ENCODE results near the gene PDXK. TPM values are rescaled to one million over a fixed set of nuclear protein-coding genes. Genes with fewer than 3 reads are reported as not detected.

The PDXK gene
- total and polyA plus RNA-seq, 2 of the 8 experiments (the other 6 are each of a cell fraction or from before 2014, with no cell fraction given) = 78.0 to 112 TPM

DNA sequence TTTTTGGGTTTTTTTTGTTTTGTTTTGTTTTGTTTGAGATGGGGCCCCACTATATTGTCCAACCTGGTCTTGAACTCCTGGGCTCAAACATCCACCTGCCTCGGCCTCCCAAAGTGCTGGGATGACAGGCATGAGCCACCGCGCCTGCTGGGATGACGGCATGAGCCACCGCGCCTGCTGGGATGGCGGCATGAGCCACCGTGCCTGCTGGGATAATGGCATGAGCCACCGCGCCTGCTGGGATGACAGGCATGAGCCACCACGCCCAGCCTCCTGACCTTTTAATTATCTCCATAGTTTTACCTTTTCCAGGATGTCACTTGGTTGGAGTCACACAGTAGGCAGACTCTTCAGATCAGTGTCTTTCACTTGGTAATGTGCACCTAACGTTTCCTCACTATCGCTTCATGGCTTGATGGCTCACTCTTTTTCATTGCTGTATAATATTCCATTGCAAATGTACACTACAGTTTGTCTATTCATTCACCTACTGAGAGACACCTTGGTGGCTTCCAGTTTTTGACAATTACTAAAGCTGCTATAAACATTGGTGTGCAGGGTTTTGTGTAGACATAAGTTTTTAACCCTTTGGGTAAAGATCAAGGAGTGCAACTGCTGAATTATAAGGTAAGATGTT lies 10.1 kb upstream of the PDXK start:
- Histone ChIP-seq H4K8ac (ENCODE audit: extremely low read depth, insufficient read depth, low read length) (no peak overlapping the region), H2BK20ac (ENCODE audit: low read length) (no peak overlapping the region), H2BK15ac (ENCODE audit: low read length) (no peak overlapping the region), H2BK120ac (replicated peaks; ENCODE audit: low read depth, low read length) (no peak overlapping the region), H3K4me3 (ENCODE audit: extremely low read depth in 1 of 4, insufficient read depth in 2 of 4, low read depth in 3 of 4, low read length in 4 of 4) (no peak overlapping the region), H2BK5ac (ENCODE audit: low read depth, low read length) (no peak overlapping the region), H2AFZ (ENCODE audit: low read length) (no peak overlapping the region), H3K56ac (replicated peaks; ENCODE audit: insufficient read length, low read depth, low read length) (no peak overlapping the region), H3K23me2 (ENCODE audit: low read depth, low read length) (no peaks in the 10 kb centered on the region), H3K36me3 (ENCODE audit: control insufficient read depth in 2 of 4, insufficient read depth in 4 of 4, low read length in 3 of 4) (no peaks in the 10 kb centered on the region), H4K20me1 (replicated peaks in 1 of 2; ENCODE audit: control insufficient read depth in 1 of 2, insufficient read depth in 2 of 2, low read length in 2 of 2) (no peaks in the 10 kb centered on the region), H3K79me2 (ENCODE audit: control insufficient read depth in 1 of 2, insufficient read depth in 2 of 2, low read length in 2 of 2) (no peaks in the 10 kb centered on the region), H3K18ac (ENCODE audit: extremely low read depth, low read length) (no peak overlapping the region), H3K27ac (ENCODE audit: low read depth, low read length) (no peak overlapping the region), H2BK12ac (ENCODE audit: low read depth, low read length) (no peak overlapping the region), H3K79me1 (ENCODE audit: low read depth, low read length) (no peaks in the 10 kb centered on the region), H3K4ac (replicated peaks; ENCODE audit: insufficient read length, low read depth, low read length) (no peak overlapping the region), H4K91ac (replicated peaks; ENCODE audit: insufficient read length, low read length) (no peak overlapping the region), H3K9me3 (ENCODE audit: insufficient read depth in 2 of 2, low read depth in 1 of 2, low read length in 1 of 2) (no peaks in the 10 kb centered on the region), H3K14ac (ENCODE audit: insufficient read length) (no peak overlapping the region), H3K9ac (replicated peaks in 1 of 4; ENCODE audit: extremely low read depth in 1 of 4, low read depth in 3 of 4, low read length in 3 of 4) (no peak overlapping the region), H3K4me1 (replicated peaks in 1 of 4; ENCODE audit: control insufficient read depth in 3 of 4, insufficient read depth in 4 of 4, low read length in 3 of 4) (peaks cover 0 to 6% (median 4%) of the 10 kb centered on the region in 4 experiments; a peak in 5 of 7 replicates), H3K27me3 (replicated peaks in 1 of 4; ENCODE audit: control insufficient read depth in 3 of 4, extremely low read depth in 1 of 4, insufficient read depth in 3 of 4, low read length in 3 of 4) (no peaks in the 10 kb centered on the region), H3K4me2 (ENCODE audit: insufficient read depth in 1 of 2, low read depth in 2 of 2, low read length in 2 of 2) (no peak overlapping the region), H3K23ac (ENCODE audit: insufficient read length) (no peak overlapping the region), H2AK5ac (ENCODE audit: low read depth, low read length) (no peak overlapping the region), H4K5ac (ENCODE audit: insufficient read length, low read depth, low read length) (no peak overlapping the region)
- no peak for DNase-seq (ENCODE audit: low read depth in 1 of 2, low spot score in 2 of 2)
- POLR2A ChIA-PET (ENCODE audit: partially characterized antibody) = no interaction called here
- 92% methylated on average over 12 of the region's 13 CpGs; no CpG with 5 or more reads in 1 of the 2 experiments for WGBS, 2 experiments (ENCODE audit: extremely low coverage in 1 of 2, insufficient coverage in 1 of 2, insufficient read length in 1 of 2, insufficient replicate concordance in 2 of 2, low coverage in 1 of 2, low lambda C conversion rate in 2 of 2, missing lambda C conversion rate in 1 of 2)
- no peak for FAIRE-seq
- CTCF ChIA-PET (ENCODE audit: partially characterized antibody) = interaction anchor here (1.4 kb wide), 1 partner anchor 19 kb away, joined by 6 read pairs; no protein-coding TSS in a partner anchor
- TF ChIP-seq GTF2F1 (IDR thresholded peaks at IDR 0.05; ENCODE audit: borderline replicate concordance, low read depth, low read length) (no peak), POLR2AphosphoS5 (IDR thresholded peaks at IDR 0.05; ENCODE audit: low read depth, low read length) (no peak), TEAD4 (IDR thresholded peaks at IDR 0.05; ENCODE audit: low read depth, low read length) (no peak), KDM1A (IDR thresholded peaks at IDR 0.05; ENCODE audit: borderline replicate concordance, low read length) (peak; percentile 73), EZH2 (IDR thresholded peaks at IDR 0.05; ENCODE audit: low read depth, low read length, severe bottlenecking) (no peak)

Data from H1 (cell line).